Astrocyte (in vitro differentiated cells and primary cell): Measurements from ENCODE around the gene USP44.

ENCODE experiments used
- EZH2 ChIP-seq: IDR thresholded peaks from 2 replicates; pipeline ENCODE4 v1.6.1; 2012; ENCODE audit warnings: mild to moderate bottlenecking, low read length, inconsistent platforms; ENCODE audit not compliant: insufficient read depth
- TF ChIP-seq, protein P1 (sequence below): IDR thresholded peaks from 2 replicates; pipeline ENCODE4 v1.5.1; 2011; ENCODE audit warnings: low read depth, mild to moderate bottlenecking, inconsistent platforms, low read length, moderate library complexity; ENCODE audit not compliant: insufficient read depth

DNA sequence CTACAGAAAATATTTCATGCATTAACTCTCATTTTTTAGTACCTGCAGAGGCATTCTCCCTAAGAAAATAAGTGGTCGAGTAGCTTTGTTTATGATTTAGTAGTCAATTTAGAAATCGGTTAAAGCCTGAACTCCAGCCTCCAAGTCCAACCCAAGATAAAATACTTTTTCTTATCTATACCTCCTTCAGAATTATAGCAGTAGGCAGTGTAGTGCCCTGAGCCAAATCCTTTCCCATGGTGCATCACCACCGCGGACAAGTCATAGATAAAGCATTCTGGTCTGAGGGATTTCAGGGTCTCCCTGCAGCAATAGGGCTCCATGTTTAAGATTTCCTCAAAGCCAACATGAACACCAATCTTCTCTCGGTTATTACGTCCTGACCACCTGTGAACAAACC is 30.5 kb downstream of the USP44 start:
- TF ChIP-seq, protein P1, sequence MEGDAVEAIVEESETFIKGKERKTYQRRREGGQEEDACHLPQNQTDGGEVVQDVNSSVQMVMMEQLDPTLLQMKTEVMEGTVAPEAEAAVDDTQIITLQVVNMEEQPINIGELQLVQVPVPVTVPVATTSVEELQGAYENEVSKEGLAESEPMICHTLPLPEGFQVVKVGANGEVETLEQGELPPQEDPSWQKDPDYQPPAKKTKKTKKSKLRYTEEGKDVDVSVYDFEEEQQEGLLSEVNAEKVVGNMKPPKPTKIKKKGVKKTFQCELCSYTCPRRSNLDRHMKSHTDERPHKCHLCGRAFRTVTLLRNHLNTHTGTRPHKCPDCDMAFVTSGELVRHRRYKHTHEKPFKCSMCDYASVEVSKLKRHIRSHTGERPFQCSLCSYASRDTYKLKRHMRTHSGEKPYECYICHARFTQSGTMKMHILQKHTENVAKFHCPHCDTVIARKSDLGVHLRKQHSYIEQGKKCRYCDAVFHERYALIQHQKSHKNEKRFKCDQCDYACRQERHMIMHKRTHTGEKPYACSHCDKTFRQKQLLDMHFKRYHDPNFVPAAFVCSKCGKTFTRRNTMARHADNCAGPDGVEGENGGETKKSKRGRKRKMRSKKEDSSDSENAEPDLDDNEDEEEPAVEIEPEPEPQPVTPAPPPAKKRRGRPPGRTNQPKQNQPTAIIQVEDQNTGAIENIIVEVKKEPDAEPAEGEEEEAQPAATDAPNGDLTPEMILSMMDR = no peak
- TF ChIP-seq EZH2 = no peak
